SH-SY5Y (cell line): ENCODE data around the gene SPAG17.

ENCODE experiments used
- GATA2 ChIP-seq: IDR thresholded peaks from 2 replicates; pipeline ENCODE4 v1.6.1; 2011; ENCODE audit warnings: mild to moderate bottlenecking, low read depth, low read length
- GATA3 ChIP-seq: IDR thresholded peaks from 2 replicates; pipeline ENCODE4 v1.6.1; 2011; ENCODE audit warnings: low read depth, mild to moderate bottlenecking, low read length, moderate library complexity

SPAG17 gene

DNA sequence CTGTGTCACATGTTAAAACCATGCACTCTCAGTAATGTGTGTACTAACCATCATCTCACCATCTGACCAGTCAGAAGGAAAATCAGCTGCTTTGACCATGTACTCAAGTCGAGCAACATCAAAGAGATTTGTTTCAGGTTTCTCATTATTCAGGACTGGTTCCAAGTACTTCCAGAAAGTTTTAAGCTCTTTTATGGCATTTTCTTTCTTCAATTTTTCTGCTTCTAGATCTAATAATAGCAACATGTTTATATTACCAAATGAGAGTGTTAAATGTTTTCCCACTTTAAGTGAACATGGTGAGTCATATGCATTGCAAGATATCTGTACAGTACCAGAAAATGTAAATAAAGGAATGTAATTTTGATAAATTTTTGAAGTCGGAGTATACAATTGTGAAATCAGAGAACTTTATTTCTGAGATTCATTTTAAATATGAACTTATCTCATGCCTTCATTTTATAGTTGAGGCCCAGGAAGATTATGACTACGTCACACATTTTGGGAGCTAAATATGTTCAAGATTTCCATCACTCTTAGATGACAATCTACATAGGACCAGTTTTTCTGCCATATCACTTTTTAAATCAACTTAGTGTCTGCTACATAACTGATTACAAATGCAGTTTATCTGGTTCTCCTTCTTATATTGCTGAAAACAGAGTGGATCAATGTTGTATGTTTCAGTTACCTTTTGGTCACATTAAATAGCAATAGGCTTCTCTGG is 87.2 kb downstream of the SPAG17 start:
- no peak for TF ChIP-seq GATA2
- TF ChIP-seq GATA3, result no peak

DNA sequence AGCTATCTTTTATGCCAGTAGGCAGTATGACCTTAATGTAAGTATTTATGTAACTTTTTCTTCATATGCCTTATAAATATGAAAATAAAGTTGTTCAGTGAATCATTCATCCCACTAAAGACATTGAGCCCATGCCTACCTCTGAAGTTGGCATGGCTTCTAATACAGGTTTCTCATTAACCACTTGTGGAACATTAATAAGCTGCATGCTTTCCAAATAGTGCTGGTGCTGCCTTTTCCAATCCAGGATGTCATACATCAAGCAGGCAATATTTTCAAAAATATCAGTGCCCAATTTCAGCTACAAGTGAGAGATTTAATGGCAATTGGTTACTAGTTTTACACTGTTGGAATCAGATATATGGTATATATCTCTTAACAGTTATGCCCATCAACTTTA is 92.0 kb downstream of the SPAG17 start:
- TF ChIP-seq GATA3 (no peak), GATA2 (no peak)

DNA sequence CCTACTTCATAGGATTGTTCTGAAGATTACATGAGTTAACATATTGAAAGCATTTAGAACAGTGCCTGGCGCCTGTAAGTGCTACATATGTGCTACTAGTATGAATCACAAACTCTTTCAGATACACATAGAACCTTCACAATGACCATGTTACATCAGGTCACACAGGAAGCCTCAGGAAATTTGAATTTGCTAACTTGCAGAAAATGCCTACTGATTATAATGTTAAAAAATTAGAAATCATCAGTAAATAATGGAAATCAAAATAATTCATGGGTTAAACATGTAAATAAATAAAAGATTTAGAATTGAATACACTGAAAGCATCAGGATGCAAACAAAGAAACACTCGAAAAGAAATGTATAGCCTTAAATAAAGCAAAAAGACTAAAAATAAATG is 94.9 kb downstream of the SPAG17 start:
- TF ChIP-seq GATA3, result no peak

DNA sequence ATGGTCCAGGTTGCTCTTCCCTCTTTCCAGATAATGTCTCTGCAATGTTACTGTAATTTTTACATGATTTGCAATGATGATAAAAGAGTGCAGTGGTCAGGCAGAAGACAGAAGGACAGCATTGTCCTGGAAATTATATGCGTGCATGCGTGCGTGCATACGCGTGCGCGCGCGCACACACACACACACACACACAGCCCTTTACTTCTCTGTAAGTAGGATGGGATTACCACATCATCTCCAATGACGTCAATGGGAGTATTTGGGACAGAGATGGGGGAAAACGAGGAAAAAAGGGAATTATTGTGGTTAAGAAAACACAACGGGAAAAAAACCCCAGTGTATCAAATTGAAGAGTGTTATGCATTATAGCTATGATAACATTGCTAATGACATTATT is 99.7 kb downstream of the SPAG17 start:
- TF ChIP-seq GATA2 (no peak), GATA3 (no peak)

DNA sequence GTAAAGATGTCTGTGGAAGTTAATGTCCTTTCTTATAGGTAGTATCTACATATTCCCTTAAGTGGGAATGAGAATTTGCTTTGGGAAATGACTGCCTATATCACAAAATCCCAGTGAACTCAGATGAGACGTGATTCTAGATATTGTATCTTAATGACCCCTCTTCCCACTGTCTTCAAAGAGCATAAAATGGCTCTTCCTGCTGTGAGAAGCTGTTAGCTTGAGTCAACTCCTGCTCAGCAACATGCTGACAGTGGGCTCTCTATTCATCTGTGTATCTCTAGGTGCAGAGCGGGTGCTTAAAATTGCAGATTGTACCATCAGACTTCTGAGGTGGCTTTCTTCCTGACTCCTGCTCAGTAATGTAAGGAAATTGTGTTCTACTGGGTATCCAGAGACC is 100.6 kb downstream of the SPAG17 start:
- TF ChIP-seq GATA3 (no peak), GATA2 (no peak)

DNA sequence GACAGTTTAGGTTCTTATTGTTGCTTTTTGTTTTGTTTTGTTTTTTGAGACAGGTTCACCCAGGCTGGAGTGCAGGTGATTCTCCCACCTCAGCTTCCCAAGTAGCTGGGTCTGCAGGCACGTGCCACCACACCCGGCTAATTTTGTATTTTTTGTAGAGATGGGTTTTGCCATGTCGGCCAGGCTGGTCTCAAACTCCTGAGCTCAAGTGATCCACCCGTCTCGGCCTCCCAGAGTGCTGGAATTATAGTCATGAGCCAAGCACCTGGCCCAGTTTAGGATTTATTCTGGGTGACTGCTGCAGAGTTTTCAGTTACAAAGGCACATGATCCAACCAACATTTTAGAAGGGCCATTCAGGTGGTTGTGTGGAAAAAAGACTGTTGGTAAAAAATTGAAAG is 102.0 kb downstream of the SPAG17 start:
- TF ChIP-seq GATA3 (no peak), GATA2 (no peak)

DNA sequence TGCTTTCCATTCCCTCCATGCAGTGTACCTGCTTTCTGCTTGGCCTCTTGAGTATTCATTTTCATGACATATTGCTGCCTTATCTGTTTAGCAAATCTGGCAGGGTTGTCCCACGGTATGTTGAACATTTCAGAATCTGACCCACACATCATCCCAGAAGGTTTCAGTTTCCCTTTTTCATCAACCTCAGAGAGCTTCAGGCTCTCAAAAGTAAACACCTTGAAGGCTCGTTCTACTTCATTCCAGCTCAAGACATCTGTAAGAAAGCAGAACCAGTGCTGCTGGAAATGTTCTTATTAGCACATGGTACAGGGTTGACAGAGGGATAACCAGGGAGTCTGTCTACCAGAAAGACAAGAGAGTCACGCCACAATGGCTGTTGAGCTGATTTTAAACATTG is 103.6 kb downstream of the SPAG17 start:
- TF ChIP-seq GATA2 (no peak), GATA3 (no peak)

DNA sequence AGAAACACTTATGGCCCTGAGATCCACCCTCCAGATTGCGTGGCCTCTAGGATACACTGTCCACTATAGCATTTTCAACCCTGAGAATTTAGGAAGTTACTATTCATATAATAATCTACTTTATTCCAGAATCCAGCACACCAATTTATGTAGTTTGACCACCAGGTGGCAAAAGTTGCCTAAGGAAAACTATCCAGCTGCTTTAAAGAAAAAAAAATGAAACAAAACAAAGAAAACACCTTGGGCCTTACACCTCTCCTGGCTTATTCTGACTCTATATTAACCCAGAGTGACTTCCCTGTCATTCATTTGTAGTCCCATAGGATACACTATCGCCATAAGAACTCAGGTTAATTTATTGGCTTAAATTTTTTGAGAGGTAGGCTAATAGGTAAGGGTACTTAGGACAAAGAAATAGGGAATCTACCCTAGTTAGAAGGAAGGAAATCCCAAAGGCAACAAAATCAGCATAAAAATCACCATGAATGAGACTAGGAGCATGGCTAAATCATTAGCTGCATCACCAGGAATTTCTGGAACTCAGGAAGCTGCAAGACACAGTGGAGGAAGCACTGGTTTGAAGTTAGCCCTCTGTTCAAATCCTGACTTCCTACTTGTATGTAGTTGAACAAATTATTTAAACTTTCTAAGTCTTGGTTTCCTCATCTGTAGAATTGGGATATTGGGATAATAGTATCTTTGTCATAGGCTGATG is 107.5 kb downstream of the SPAG17 start:
- TF ChIP-seq GATA3 (no peak), GATA2 (no peak)

DNA sequence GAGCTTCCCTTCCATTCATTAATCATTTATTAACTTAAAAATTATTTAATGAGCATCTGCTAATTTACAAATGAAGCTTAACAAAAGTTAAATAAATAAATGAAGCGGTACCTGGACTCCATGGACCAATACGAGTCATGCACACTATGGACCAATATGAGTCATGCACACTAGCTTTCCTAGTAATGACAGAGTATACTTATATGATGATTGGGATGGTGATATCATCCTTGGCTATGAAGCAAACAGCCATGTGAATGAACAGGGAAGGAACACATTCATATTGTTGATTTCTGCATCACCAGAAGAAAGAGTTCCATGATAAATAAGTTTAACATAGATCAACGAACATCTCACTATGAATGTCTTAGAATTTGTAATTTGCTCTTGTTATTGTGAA is 109.9 kb downstream of the SPAG17 start:
- no peak for TF ChIP-seq GATA3
- TF ChIP-seq GATA2, result no peak

DNA sequence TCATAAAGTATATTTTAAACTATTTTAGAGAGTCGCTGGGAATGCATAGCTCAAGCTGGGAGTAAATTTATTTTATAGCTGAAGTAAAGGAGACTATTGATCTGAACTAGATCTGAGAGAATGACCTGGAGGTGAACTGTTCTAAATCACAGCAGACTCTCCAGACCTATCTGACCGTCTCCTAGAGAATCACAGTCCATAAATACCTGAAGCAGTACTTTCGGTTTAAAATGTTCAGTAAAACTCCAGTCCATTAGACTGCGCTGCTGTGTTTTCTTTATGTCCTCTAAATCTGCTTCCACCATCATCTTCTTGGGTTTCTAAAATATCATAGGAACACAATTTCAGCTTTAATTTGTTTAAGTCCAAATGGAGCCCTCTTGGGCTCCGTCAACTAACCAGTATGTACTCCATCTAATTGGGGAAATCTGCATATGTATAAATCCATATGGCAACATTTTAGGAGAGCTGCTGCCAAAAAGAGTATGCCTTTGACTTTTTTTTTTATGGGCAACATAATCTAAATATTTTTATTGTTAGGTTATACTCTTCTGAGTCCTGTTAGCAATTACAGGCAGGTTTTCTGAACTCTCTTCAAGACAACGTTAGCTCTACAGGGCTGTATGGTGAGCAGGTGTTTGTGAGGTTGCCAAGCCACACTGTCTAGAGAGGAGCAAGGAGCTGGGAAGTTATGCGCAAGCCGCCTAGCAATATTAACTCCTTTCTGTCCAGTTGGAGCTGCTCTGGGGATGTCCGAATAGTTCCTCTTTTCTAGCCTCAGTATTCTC is 111.2 kb downstream of the SPAG17 start:
- no peak for TF ChIP-seq GATA2
- no peak for TF ChIP-seq GATA3

DNA sequence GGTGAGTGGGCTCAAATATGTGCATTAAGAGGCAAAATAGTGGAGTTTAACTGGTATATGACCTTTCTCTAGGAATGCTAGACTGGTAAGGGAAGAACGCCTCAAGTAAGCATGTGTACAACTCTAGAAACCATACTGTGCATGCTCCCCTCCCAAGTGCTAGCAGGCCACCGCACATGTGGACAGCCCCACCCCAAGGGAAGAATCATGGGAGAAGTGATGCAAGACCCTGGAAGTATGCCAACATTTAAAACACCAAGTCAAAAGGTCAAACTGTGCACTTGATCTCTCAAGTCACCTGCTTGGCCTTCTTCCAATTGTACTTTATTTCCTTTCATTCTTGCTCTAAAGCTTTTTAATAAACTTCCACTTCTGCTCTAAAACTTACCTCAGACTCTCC is 135.0 kb downstream of the SPAG17 start:
- no peak for TF ChIP-seq GATA2

DNA sequence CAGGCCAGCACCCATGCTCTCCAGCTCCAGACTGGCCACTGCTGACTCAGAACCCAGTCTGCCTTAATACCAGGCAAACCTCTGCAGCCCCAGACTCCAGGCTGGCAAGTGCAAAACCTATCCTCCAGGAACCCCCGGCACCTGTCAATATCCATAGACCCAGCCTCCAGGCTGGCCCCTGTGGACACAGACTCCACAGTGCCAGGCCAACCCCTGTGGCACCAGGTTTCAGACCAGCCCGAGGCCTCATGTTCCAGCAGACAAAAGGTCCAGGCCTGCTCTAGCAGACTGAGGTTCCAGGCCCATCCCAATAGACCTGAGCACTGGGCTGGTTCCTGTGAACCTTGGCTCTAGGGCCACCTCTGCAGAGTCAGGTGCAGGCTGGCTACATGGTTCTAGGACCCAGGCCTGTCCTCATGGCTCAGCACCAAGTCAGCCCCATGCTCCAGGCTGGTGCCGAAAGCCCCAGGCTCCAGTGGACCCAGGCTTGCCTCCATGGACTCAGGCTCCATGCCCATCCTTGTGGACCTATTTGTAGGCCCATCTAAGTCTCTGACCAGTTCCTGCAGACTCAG is 137.3 kb downstream of the SPAG17 start:
- no peak for TF ChIP-seq GATA3
- no peak for TF ChIP-seq GATA2

DNA sequence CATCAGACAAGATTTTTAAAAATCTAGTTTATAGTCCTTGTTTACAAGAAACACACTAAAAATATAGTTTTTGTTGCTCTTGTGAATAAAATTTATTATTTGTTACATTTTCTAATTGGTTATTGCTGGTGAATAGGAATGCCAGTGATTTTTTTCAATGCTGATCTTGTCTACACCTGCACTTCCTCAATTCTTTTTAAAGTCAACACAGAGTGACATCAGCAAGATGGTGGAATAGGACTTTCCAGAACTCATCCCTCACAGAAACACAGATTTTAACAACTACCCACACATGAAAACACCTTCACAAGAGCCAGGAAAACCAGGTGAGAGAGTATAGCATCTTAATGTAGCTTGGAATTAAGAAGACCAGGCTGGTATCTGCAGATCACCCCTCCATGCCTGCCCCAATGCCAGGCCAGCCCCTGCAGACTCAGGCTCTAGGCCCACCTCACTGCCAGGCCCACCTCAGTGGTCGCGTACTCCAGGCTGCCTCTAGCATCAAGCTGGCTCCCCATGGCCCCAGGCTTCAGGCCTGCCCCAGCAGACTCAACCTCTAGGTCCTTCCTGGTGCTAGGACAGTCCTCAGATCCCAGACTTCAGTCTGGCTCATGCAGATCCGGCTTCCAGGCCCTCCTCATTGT is 137.9 kb downstream of the SPAG17 start:
- TF ChIP-seq GATA3 (no peak), GATA2 (no peak)

DNA sequence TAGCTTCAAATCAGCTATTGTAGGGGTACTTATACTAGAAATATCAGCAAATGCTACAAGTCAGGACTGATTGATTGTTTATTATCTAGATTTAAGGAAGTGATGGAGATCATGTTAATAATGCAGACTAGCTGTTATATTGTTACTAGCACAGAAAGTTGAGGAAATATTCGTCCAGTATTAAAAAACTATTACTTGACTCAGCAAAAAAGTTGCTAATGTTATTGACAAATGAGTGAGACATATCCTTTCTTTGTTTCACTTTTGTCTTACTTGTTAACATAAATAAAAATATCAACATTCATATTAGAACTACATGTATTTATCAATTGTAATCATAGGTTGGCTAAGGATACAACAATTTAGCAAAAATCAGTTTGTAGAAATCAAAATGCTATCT is 141.4 kb downstream of the SPAG17 start:
- TF ChIP-seq GATA3 (no peak), GATA2 (no peak)

DNA sequence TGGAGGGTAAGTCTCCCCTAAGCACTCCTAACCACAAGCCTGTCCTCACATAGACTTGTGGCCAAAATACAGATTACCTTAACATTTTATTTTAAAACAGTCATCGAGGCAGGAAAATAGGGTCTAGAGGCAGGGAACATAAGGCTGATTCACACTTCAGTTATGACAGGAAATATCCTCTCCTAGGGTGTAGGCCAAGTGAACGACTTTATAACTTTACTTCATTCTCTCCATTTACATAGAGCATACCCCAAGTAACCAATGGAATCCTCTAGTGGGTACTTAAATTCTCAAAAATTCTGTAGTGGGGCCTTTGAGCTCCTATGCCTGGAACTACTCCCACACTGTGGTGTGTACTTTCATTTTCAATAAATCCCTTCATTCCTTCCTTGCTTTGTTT is 142.5 kb downstream of the SPAG17 start:
- TF ChIP-seq GATA2, result no peak
- no peak for TF ChIP-seq GATA3
